ENCODE data around the gene AZIN2.
"Not testable (repeated sequence)": the region's sequence is repeated elsewhere in the genome, so short reads cannot be mapped to it uniquely, and the experiment has no call there.

AZIN2 gene

DNA sequence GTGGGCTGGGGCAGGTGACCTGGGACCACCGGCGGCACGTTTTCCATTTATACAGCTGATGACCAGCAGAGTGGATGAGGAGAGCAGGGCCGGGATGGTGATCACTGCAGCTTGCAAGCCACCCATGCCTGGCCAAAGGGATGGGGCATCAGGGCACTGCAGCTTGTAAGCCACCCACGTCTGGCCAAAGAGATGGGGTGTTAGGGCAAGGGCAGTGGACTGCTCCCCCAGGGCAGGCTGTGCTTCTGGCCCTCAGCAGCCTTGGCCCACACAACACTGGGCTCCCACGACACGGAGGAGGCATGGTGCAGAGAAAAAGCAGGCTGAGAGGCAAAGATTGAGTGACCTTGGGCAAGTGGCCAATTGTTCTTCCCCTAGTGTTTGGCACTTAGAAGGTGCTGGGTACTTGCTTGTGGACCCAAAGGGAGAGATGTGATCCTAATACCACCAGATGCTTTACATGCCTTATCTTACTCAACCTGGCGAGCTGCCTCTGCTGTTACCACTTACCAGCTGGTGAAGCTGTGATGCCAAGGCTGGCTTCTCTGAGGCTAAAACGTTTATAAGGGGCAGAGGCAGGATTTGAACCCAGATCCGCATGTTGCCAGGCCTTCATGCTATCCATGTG is 52.6 kb downstream of the AZIN2 start:
- no peak for TF ChIP-seq EZH2 (IDR thresholded peaks at IDR 0.05; ENCODE audit: borderline replicate concordance, low read length)
- TF ChIP-seq, protein P1, sequence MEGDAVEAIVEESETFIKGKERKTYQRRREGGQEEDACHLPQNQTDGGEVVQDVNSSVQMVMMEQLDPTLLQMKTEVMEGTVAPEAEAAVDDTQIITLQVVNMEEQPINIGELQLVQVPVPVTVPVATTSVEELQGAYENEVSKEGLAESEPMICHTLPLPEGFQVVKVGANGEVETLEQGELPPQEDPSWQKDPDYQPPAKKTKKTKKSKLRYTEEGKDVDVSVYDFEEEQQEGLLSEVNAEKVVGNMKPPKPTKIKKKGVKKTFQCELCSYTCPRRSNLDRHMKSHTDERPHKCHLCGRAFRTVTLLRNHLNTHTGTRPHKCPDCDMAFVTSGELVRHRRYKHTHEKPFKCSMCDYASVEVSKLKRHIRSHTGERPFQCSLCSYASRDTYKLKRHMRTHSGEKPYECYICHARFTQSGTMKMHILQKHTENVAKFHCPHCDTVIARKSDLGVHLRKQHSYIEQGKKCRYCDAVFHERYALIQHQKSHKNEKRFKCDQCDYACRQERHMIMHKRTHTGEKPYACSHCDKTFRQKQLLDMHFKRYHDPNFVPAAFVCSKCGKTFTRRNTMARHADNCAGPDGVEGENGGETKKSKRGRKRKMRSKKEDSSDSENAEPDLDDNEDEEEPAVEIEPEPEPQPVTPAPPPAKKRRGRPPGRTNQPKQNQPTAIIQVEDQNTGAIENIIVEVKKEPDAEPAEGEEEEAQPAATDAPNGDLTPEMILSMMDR (IDR thresholded peaks at IDR 0.05; ENCODE audit: low read length), result no peak
- no peak overlapping the region for H3K4me3 ChIP-seq (ENCODE audit: low read depth, low read length, poor library complexity, severe bottlenecking)
- H3F3A ChIP-seq (ENCODE audit: insufficient read depth, low read length), result no peaks in the 10 kb centered on the region
- H3K9me3 ChIP-seq (ENCODE audit: low read length), result no peaks in the 10 kb centered on the region
- H3K27ac ChIP-seq (ENCODE audit: low read depth, low read length, poor library complexity, severe bottlenecking), result no peak overlapping the region
- H2AFZ ChIP-seq (ENCODE audit: low read length), result no peak overlapping the region
- no peak overlapping the region for H3K4me2 ChIP-seq (ENCODE audit: low read length)
- H3K9me2 ChIP-seq (ENCODE audit: low read depth, low read length), result no peaks in the 10 kb centered on the region
- no peaks in the 10 kb centered on the region; the same call in none of the 2 replicates for H3K27me3 ChIP-seq (ENCODE audit: insufficient read depth, low read length)
- H3K36me3 ChIP-seq (ENCODE audit: insufficient read depth, low read length), result no peaks in the 10 kb centered on the region
- no peaks in the 10 kb centered on the region for H3K79me2 ChIP-seq (ENCODE audit: insufficient read depth, low read length)
- no peak overlapping the region for H3K9ac ChIP-seq (ENCODE audit: low read length)
- H3K4me1 ChIP-seq (ENCODE audit: insufficient read depth, low read length, severe bottlenecking), result no peaks in the 10 kb centered on the region
- no peaks in the 10 kb centered on the region for H4K20me1 ChIP-seq (ENCODE audit: insufficient read depth, low read length)

GRCh38 chr1:33136041-33136440 is 55.1 kb downstream of the AZIN2 start:
- not testable (repeated sequence) for H3F3A ChIP-seq (ENCODE audit: insufficient read depth, low read length); H3K9me2 ChIP-seq (ENCODE audit: low read depth, low read length); H2AFZ ChIP-seq (ENCODE audit: low read length); H3K27ac ChIP-seq (ENCODE audit: low read depth, low read length, poor library complexity, severe bottlenecking); H3K9me3 ChIP-seq (ENCODE audit: low read length); H3K36me3 ChIP-seq (ENCODE audit: insufficient read depth, low read length); H3K27me3 ChIP-seq (ENCODE audit: insufficient read depth, low read length); H3K4me3 ChIP-seq (ENCODE audit: low read depth, low read length, poor library complexity, severe bottlenecking); H3K9ac ChIP-seq (ENCODE audit: low read length); H3K4me2 ChIP-seq (ENCODE audit: low read length); H3K79me2 ChIP-seq (ENCODE audit: insufficient read depth, low read length); H3K4me1 ChIP-seq (ENCODE audit: insufficient read depth, low read length, severe bottlenecking); H4K20me1 ChIP-seq (ENCODE audit: insufficient read depth, low read length)

DNA sequence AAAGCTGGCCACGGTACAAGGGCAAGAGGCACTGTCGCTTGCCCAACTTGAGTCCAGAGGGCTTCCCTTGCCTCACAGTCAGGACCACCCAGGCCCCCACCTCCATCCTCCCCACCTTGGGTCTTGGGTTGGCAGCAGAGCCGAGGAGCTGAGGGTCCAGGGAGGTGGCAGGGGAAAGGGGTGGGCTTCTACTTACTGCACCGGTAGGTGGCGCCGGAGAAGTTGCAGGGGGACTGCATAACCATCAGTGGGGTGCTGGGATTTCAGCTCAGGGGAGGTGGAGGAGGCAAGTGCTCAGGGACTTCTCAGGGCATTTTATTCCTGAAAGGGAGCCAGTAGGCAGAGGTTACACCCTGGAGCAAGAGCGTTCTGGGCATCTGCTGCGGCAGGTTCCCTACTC is 56.8 kb downstream of the AZIN2 start:
- Histone ChIP-seq H4K20me1 (ENCODE audit: insufficient read depth, low read length) (no peaks in the 10 kb centered on the region), H3K9ac (ENCODE audit: low read length) (no peak overlapping the region), H3K4me1 (ENCODE audit: insufficient read depth, low read length, severe bottlenecking) (no peaks in the 10 kb centered on the region), H3K9me2 (ENCODE audit: low read depth, low read length) (no peaks in the 10 kb centered on the region), H3K4me2 (ENCODE audit: low read length) (no peak overlapping the region), H3K36me3 (ENCODE audit: insufficient read depth, low read length) (no peaks in the 10 kb centered on the region), H3K27ac (ENCODE audit: low read depth, low read length, poor library complexity, severe bottlenecking) (no peak overlapping the region), H3F3A (ENCODE audit: insufficient read depth, low read length) (no peaks in the 10 kb centered on the region), H2AFZ (ENCODE audit: low read length) (no peak overlapping the region), H3K9me3 (ENCODE audit: low read length) (no peaks in the 10 kb centered on the region), H3K79me2 (ENCODE audit: insufficient read depth, low read length) (no peaks in the 10 kb centered on the region), H3K4me3 (ENCODE audit: low read depth, low read length, poor library complexity, severe bottlenecking) (no peak overlapping the region), H3K27me3 (ENCODE audit: insufficient read depth, low read length) (no peaks in the 10 kb centered on the region; the same call in 1 of the 2 replicates)
- TF ChIP-seq, protein P1 (IDR thresholded peaks at IDR 0.05; ENCODE audit: low read length), result peak; percentile 80
- TF ChIP-seq EZH2 (IDR thresholded peaks at IDR 0.05; ENCODE audit: borderline replicate concordance, low read length), result no peak
